HG03045 (cell line): ENCODE data around the gene PRKCZ.

Experiments used
- ATAC-seq: cut with Tn5 transposase; IDR thresholded peaks from one replicate; pipeline ENCODE4 v1.9.1; 2021; ENCODE audit warnings: mild to moderate bottlenecking, moderate library complexity; ENCODE audit not compliant: unreplicated experiment

PRKCZ gene

DNA sequence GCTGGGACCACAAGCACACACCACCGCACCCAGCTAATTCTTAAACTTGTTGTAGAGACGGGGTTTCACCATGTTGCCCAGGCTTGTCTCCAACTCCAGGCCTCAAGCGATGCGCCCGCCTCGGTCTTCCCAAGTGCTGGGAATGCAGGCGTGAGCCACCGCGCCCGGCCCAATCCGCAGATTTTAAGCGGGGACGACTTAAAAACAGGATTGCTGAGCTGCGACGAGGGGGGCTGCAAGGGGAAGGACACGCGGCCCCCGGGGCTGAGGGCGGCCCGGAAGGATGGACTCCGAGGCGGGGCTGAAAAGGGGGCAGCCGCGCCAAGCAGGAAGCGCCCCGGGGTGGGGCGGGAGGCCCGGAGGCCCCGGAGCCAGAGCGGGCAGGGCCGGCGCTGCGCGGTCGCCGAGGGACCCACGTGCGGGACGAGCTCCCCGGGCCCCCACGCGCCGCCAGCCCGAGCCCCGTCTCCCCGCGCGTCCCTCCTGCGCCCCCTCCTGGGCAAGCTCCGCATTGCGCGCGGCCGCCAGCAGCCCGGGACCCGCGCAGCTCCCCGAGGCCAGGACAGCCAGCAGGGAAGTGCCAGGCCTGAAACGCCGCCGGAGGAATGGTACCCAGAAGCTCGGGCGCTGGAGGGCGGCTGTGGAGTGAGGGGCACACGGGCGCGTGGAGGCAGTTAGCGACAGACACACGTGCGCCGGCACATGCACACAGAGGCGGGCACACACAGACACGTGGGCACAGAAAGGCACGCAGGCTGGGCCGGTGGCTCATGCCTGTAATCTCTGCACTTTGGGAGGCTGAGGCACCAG is 5.5 kb upstream of the PRKCZ start:
- no peak for ATAC-seq

DNA sequence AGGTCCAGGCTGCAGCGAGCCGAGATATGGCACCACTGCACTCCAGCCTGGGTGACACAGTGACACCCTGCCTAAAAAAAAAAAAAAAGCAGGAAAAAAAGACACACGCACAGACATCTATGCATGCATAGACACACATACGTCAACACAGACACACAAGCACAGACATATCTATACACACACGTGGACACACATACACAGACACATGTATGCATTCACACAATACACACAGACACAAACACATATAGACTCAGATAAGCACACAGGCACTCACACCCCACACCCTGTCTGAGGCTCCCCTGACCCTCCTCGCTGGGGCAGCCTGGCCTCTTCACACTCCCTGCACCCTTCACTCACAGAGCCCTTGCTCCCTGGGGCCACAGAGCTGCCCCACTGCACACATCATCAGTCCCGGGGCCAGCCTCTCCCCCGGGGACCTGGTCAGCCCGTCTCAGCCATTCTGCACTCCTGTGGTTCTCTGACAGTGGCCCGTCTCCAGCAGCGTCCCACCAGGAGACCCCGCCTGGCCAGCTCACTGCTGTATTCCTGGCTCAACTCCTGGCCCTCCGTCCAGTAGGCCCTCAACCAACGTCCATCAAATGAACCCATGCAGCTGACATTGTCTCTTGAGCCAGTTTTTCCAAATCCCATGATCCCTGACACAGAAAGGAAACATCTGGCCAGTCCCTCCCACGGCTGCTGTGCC is 4.6 kb upstream of the PRKCZ start:
- no peak for ATAC-seq

DNA sequence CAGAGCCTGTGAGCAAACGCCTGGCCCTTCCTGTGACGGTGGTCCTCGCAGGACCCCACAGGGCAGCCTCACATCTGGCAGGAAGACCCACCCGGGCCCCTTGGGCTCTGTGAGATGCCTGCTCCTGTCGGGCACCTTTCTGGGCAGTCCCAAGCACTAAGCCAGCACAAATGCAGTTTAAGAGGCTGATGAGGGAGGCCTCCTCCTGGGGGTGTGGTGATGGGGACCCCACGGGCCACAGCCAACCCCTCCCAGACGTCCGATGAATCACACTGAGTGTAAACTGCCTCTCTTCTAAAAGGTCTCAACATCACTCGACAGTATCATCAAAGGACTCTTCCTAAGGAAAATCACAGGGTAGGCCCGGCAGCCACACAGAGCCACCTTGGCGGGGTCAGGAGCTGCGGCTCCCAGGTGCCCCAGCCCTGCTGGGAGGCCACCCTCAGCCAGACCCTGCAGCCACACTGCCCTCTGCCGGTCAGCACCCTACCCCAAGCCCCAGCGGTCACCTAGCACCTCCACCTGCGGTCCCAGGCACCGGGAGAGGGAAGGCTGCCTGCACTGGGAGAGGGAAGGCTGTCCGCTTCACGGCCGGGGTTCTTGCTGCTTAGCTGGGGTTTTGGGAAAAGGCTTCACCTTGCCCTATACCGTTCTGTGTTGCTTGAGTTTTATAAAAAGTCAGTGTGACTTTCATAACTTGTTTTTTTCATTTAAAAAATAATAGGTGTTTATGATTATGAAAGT is 3.9 kb upstream of the PRKCZ start:
- ATAC-seq, result no peak

DNA sequence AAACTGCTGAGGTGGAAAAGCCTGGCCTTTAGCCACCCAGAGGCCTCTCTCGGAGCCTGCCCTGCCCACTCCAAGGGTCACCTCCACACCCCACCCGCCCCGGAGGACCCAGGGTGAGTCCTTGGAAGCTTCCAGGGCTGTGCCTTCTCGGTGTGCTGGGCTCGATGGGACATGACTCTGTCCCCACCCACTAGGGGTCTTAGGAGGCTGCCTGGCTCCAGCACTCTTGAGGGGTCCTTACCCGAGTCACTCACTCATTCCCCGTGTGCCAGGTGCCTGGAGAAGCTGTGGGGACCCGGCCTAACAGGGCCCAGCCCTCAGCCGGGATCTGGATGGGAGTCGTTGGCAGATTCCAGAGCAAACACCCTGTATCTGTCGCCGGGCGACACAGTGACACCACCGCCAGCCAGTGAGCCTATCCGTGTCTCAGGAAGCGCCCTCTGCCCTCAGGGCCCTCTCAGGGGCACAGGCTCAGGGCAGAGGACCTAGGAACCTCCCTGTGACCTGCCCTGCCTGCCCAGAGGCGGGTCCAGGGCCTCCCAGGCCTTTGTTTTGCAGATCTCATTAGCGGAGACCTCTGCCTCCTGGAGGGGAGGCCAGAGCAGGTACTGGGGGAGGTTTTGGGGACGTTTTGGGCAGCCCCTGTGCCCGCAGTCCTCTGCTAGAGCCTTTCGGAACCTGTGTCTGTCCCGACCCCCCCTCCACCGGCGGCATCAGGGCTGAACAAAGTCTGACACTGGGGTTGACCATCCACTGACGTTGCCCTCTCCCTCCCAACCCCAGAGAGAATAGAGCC is 3.1 kb upstream of the PRKCZ start:
- no peak for ATAC-seq

DNA sequence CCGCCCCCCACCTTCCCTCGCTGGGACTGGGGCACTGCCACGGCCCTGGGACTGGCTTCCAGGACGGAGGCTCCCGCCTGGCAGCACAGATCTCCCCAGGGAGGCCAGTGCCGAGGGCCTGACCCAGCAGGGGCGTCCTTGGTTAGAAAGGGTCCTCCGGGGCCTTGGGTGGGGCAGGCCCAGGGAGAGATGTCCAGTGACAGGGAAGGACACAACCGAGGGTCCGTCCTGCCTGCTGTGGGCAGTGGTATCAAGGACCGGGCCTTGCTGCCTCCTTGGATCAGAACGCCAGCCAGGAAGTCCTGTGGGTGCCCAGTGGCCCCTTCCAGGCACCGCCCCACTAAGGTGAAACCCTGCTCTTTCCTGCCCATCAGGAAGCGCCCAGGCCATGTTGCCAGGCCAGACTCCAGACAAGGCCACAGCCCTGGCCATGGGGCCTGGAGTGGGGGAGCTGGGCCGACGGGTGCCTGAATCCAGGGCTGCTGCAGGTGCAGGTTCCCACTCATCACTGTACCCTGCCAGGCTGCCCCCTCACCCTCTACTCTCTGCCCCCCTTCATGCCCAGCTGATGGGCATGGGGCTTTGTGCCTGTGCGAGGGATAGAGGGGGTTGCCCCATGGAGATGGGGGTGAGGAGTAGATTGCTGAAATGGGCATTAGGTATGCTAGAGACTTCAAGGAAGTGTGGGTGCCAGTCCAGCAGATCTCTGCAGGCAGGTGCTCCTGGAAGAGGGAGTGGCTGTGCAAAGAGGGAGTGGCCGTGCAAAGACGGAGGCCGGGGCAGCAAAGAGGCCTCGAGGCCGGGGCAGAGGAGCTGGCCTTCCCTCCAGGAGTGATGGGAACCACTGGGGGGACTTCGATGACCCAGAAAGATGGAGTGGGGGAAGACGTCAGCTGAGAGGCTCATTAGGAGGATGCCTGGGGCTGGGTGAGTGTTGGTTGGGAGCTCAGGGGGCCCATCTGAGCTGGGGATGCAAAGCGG is 2.2 kb upstream of the PRKCZ start:
- no peak for ATAC-seq

DNA sequence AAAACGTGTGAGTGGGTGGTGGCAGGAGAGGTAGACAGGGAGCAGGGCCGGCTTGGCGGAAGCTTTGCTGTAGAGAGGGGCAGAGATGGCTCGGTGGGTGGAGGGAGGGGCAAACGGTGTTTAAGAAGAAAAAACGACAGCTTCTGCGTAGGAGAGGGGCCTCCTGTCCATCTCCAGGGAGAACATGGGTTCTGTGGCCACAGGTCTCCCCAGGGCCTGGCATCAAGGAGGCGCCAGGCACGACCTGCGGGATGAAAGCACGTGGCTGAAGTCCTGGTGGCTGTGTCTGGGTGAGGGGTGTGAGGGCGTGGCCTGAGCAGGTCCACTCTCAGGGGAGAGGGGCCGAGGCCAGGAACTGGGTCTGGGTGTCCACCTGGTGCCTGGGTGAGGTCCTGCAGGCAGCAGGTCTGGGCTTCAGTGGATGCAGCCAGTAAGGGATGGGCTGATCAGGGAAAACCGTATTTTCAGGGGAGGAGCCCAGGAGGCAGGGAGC is 940 bp upstream of the PRKCZ start:
- no peak for ATAC-seq

DNA sequence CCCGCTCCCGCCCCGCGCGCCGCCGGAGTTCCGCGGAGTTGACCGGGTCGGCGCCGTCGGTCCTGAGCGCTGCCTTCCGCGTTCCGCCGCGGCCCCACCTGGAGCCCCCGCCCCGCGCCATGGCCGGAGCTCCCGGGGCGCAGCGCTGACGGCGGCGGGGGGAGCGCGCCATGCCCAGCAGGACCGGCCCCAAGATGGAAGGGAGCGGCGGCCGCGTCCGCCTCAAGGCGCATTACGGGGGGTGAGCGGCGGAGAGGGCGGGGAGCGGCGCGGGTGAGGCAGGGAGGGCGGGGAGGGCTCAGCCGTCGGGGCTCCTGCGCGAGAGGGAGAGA is 216 bp downstream of the PRKCZ start:
- no peak for ATAC-seq

DNA sequence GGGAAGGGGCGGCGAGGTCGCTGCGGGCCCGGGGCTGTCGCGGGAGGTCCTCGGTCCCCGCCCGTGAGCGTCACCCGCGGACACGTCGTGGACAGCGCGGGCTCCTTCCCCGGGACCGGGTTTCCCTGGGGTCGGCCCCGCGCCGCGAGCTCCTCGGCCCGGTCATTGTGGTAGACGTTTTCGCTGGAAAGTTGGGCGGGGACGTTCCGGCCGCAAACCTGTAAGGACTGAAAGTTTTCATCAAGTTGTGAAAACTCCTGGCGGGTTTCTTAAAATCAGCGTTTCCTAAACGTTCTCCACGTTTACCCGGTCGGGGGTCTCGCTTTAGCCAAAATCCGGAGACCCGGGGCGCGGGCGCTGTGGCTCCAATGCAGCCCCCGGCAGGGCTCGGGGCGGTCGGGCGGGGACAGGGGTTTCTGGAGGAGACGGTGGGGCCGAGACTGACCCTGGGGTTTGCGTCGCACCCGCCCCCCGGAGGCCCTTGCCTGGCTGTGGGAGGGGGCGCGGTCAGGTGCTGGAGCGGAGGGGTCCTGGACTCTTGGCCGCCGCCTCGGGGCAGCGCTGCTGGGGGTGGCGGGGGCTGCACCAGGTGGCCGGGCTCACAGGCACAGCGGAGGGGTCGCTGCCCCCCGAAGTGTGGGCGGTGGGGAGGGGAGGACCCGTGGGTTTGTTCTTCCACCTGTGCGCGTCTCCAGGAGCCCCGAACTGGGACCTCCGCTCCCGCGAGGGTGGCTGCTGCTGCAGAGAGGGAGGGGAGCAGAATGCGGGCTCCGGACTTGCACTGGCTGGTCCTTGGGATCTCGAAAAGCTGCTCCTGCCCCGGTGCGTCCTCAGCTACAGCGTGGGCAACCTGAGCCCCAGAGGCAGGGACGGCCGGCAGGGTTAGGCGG is 827 bp downstream of the PRKCZ start:
- ATAC-seq, result no peak

DNA sequence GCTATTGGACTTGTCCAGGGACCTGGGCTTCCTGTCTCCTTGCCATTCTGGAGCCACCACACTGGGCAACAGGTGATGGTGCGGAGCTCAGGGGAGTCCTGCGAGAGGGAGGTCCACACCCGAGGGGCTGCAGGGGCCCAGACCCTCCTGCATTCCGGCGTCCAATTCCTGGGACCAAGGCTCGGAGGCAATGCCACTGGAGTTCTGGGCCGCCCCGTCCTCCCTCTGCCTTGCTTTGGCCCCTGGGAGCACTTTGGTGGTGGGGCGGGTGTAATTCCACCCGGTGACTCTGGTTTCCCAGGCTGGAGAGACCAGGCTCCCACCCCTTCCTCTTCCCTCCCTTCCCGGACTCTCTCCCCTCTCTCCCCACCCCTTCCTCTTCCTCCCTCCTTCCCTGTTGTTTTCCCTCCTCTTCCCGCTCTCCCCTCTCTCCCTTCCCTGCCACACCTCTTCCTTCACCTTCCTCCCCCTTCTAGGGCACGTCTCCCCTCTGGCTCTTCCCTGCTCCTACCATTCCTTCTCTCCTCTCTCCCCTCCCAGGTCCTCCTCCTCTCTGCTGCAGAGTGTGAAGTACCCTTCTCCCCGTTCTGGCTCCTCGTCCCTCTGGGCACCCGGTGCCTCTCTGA is 2.0 kb downstream of the PRKCZ start:
- ATAC-seq, result no peak

DNA sequence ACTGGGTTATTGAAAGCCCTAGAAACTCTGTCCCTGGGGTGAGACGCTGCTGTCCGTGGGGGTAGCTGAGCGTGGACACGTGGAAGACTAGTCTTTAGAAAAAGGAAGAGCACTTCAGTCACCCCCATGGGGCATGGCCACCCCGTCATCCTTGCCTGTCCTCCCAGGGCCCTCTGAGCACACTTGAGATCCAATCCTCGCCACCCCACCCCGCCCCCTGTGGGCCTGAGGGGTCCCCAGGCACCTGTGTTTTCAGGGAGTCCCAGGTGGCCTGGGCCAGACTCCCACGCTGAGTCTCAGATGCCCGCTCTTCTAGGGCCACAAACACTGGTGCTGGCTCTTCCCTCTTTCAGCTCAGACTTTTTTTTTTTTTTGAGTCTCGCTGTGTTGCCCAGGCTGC is 2.5 kb downstream of the PRKCZ start:
- no peak for ATAC-seq

DNA sequence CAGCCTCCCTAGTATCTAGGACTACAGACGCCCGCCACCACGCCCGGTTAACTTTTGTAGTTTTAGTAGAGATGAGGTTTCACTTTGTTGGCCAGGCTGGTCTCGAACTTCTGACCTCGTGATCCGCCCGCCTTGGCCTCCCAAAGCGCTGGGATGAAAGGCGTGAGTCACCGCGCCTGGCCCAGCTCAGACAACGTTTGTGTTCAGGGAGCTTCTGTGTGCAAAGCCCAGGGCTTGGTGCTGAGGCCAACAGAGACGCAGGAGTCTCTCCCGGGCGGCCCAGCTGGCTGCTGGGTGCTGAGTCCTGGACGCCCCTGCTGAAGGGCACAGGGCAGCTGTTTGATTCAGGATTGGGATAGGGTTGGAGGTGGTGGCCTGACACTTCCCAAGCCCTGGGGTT is 3.0 kb downstream of the PRKCZ start:
- ATAC-seq, result no peak

DNA sequence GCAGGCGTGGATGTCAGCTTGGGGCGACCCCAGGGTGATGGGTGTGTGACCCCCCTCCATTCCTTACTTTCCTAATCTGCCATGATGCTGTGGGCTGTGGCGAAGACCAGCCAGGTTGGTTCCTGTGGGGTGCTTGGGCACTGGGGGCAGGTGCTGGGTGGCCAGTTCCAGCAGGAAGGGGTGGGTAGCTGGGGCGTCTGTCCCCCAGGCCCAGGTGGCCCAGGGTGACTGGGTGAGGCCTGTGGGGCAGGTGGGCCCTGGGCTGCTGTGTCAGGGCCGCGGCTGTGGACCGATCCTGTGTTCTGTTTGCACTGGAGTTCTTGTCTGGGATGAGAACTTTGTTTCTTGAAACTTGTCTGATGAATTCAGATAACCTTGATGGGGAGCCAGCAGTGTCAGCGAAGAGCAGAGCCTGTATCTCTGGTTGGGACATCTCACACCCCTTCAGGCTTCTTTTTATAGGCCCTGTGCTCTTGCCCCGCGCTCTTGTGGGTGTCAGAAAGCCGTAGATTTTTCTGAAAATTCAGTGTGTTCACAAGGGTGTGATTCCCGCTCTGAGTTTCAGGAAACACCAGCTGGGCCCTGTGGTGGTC is 3.7 kb downstream of the PRKCZ start:
- ATAC-seq, result no peak

DNA sequence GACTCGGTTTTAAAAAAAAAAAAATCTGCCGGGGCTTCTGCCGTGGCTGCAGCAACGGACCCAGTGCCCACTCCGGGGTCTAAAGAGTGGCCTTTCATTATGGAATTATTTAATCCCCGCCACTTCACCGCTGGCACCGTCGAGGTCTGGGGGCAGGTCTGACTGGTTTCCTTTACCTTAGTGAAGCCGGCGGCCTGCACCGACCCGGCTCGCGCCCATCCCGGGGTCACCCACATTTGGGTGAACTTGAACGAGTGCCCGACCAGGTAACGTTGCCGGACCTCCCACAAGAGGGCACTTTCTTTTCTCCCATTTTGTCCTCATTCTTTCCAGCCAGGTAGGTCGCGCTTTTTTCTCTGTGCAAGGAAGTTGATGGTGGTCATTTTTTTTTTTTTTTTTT is 4.3 kb downstream of the PRKCZ start:
- ATAC-seq, result no peak

DNA sequence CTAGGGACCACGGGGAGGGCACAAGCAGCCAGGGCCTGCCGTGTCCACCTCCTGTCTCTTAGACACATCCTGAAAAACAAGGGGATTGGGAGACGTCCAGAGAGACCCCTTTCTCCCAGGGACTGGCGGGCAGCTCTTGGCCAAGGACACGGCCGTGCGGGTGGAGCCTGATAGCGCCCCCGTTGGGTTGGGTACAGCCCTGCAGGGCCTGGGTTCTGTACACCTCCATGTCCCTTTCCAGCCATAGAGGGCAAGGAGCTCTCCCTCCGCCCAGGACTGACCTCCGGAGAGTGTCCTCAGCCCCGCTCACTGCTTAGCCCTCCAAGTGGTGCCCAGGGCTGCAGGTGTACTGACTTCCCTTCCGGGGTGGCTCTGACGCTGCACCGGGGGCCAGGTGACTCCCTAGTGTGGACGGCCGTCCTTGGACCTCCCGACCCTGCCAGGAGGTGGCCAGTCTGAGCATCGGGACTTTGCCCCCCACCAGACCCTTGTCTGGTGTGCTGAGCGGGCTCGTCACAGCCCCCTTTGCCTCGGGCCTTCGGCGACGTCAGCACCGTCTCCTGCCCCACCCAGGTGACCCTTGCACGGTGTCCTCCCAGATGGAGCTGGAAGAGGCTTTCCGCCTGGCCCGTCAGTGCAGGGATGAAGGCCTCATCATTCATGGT is 5.8 kb downstream of the PRKCZ start:
- no peak for ATAC-seq

DNA sequence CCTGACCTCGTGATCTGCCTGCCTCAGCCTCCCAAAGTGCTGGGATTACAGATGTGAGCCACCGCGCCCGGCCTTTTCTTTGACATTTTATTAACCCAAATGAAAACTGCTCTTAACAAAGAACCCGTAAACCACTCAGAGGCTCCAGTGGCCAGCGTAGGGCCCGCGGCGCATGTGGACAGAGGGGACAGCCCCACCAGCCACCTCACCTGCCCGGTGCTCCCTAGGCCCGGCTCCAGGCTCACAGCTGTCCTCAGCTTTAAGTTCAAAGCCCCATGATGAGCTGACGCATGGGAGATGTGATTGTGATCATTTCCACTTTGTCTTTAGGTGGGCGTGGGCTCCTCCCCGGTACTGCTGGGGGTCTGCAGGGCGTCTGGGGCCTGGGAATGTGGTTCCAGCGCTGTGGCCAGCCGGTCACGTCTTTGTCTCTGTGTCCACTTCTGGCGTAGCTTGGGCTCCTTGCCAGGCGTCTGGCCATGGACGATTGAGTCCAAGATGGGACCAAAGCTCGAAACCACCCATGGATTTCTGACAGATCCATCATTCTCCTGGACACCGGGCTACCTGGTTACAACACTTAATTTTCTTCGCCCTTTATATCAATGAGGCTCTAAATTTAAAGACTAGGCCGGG is 6.9 kb downstream of the PRKCZ start:
- ATAC-seq, result no peak

DNA sequence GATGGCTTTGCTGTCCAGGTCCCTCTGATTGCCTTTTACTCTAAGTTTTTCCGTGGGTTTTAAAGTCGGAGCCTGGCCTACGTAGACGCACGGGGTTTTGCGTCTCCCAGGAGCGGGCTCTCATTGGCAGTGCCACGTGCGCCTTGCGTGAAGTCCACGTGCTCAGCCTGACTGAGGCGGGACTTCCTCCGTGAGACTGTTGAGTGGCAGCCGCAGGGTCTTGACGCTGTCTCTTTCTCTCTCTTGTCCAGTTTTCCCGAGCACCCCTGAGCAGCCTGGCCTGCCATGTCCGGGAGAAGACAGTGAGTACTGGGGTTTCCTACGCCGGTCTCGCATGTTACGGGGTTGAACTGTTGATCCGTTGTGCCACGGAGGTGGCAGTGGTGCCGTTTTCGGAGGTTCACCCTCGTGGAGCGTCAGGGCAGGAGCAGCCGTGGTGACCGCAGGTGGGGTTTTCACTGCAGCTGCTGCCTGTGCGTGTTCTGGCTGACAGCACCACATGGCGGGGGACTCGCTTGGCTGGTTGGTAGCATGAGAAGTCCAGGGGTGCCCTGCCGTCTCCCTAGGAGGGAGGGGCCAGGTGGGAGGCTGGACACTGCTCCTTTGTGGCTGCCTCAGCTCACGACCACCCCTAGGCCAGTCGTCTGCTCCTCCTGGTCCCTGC is 9.2 kb downstream of the PRKCZ start:
- ATAC-seq, result no peak
